GM06990 (cell line): ENCODE measurements around the gene PLCG2.

ENCODE experiments used
- DNase-seq: peaks from one replicate; pipeline ENCODE4 v3.0.0-alpha.2; 2011; ENCODE audit not compliant: insufficient read length; ENCODE audit errors: extremely low read depth
- H3K27me3 ChIP-seq: replicated peaks from 2 replicates; pipeline ENCODE4 v1.6.0; 2011; ENCODE audit warnings: low read length; ENCODE audit not compliant: control insufficient read depth, insufficient read depth
- H3K36me3 ChIP-seq: 2 replicates; pipeline ENCODE4 v1.5.1; 2011; ENCODE audit warnings: low read length; ENCODE audit not compliant: control insufficient read depth, insufficient read depth
- H3K4me3 ChIP-seq: replicated peaks from 2 replicates; pipeline ENCODE4 v1.5.1; 2011; ENCODE audit warnings: low read depth, mild to moderate bottlenecking, control low read depth, low read length
- CTCF ChIP-seq: IDR thresholded peaks from 2 replicates; pipeline ENCODE4 v1.5.1; 2011; ENCODE audit warnings: low read length, control low read depth, mild to moderate bottlenecking, inconsistent platforms; ENCODE audit not compliant: insufficient read depth, poor library complexity, severe bottlenecking

The PLCG2 gene

GRCh38 chr16:81888520-81889394 lies 109.7 kb downstream of the PLCG2 start:
- DNase-seq: no peak
- no peak for TF ChIP-seq CTCF
- peaks cover 37% of the 10 kb centered on the region for H3K36me3 ChIP-seq
- H3K4me3 ChIP-seq: no peak overlapping the region
- no peaks in the 10 kb centered on the region for H3K27me3 ChIP-seq

GRCh38 chr16:81891736-81892364 lies 112.8 kb downstream of the PLCG2 start:
- Histone ChIP-seq H3K4me3 (no peak overlapping the region), H3K36me3 (peaks cover 52% of the 10 kb centered on the region), H3K27me3 (no peaks in the 10 kb centered on the region)
- DNase-seq: no peak
- TF ChIP-seq CTCF: no peak

GRCh38 chr16:81894592-81894991 lies 115.5 kb downstream of the PLCG2 start:
- Histone ChIP-seq H3K36me3 (peaks cover 51% of the 10 kb centered on the region), H3K4me3 (no peak overlapping the region), H3K27me3 (no peaks in the 10 kb centered on the region)
- no peak for TF ChIP-seq CTCF
- DNase-seq: no peak

GRCh38 chr16:81896902-81897301 lies 117.8 kb downstream of the PLCG2 start:
- peaks cover 56% of the 10 kb centered on the region for H3K36me3 ChIP-seq

GRCh38 chr16:81899601-81900000 lies 120.5 kb downstream of the PLCG2 start:
- TF ChIP-seq CTCF: no peak
- no peaks in the 10 kb centered on the region for H3K27me3 ChIP-seq
- no peak overlapping the region for H3K4me3 ChIP-seq
- DNase-seq: no peak
- H3K36me3 ChIP-seq: peaks cover 59% of the 10 kb centered on the region

More at GRCh38 chr16:81896902-81897301, 117.8 kb downstream of the PLCG2 start:
- Histone ChIP-seq H3K27me3 (no peaks in the 10 kb centered on the region), H3K4me3 (no peak overlapping the region)
- no peak for DNase-seq
- no peak for TF ChIP-seq CTCF
